Activated naive CD8-positive, alpha-beta T cell treated with anti-CD3 and anti-CD28 coated beads, Interleukin-2, amount 50 U/mL, for 16 hours (primary cell): ENCODE results near the gene ZSCAN16.

Experiments used
- DNase-seq: peaks from one replicate; pipeline ENCODE4 v3.0.0-alpha.2; 2020; ENCODE audit warnings: low read depth, low spot score

The ZSCAN16 gene

DNA sequence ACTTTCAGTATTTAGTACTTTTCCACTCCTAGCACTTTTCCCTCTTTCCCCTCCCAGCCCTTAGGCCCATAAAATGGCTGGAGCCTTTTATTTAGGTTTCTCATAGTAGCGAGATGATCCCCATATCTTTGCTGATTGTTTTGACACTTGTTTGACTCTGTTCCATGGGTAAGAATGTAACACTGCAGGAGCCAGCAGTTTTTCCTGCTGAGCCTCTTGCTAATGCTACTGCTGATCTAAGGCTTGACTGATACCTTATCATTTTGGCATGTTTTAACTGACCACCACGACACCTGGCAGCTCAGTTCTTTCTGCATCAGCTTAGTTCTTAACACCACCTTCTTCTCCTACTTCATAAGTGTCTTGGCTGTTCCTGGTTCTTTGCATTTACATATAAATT lies 46.9 kb downstream of the ZSCAN16 start:
- no peak for DNase-seq

DNA sequence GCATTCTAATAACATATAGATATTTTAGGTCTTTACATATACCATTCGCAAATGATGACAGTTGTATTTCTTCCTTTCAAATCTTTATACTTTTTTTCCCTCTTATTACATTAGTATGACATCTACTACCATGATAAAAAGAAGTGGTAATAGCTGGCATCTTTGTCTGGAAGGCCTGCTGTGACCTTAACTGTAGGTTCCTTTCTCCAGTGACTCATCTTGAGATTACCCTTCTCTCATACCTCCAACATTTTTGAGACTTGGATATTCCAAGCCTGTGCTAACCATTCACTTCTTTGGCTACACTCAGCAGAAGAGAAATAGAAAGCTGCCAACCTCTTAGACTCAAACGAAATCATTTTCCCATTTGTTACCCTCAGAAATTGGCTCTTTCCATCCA lies 47.6 kb downstream of the ZSCAN16 start:
- no peak for DNase-seq

DNA sequence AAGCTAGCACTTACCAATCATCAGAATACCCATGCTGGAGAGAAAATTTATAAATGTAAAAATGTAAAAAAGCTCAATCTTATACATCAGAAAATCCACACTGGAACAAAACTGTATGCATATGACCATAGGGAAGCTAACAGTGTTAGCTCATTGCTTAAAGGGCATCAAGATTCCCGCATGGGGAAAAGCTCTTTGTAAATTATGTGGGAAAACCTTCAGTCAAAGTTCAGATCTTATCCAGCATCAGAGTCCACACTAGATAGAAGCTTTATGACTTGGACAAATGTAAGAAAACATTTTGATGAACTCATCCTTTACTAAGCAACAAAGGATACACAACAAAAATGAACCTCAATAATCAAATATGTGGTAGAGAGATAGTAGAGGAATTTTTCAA lies 52.0 kb downstream of the ZSCAN16 start:
- DNase-seq: no peak
